Hepatocyte (in vitro differentiated cells): ENCODE data around the gene PRKAG2. TPM values are rescaled to one million over a fixed set of nuclear protein-coding genes. Genes with fewer than 3 reads are reported as not detected.

ENCODE experiments used
- DNase-seq: peaks from one replicate; pipeline ENCODE4 v3.0.0-alpha.2; 2016; ENCODE audit warnings: low spot score
- H2AFZ ChIP-seq: fragments of 200-600 bp; sonication (generic); 2 replicates; pipeline ENCODE4 v1.6.0; 2016; ENCODE audit warnings: antibody characterized with exemption, mild to moderate bottlenecking
- H3K27ac ChIP-seq: fragments of 200-600 bp; sonication (generic); 2 replicates; pipeline ENCODE4 v1.5.1; 2016; ENCODE audit warnings: mild to moderate bottlenecking
- H3K27me3 ChIP-seq: fragments of 200-600 bp; sonication (generic); 2 replicates; pipeline ENCODE4 v1.6.1; 2016
- H3K36me3 ChIP-seq: fragments of 200-600 bp; sonication (generic); replicated peaks from 2 replicates; pipeline ENCODE4 v1.5.1; 2016; ENCODE audit warnings: low read depth; ENCODE audit not compliant: insufficient read depth
- H3K4me1 ChIP-seq: fragments of 200-600 bp; sonication (generic); 2 replicates; pipeline ENCODE4 v1.5.1; 2016; ENCODE audit warnings: mild to moderate bottlenecking, moderate library complexity; ENCODE audit not compliant: insufficient read depth
- H3K4me2 ChIP-seq: fragments of 200-600 bp; sonication (generic); 2 replicates; pipeline ENCODE4 v1.6.0; 2016
- H3K4me3 ChIP-seq: fragments of 200-600 bp; sonication (generic); 2 replicates; pipeline ENCODE4 v1.5.1; 2016; ENCODE audit warnings: mild to moderate bottlenecking
- H3K79me2 ChIP-seq: fragments of 200-600 bp; sonication (generic); 2 replicates; pipeline ENCODE4 v1.6.0; 2017; ENCODE audit warnings: mild to moderate bottlenecking
- H3K9me2 ChIP-seq: fragments of 200-600 bp; sonication (generic); replicated peaks from 2 replicates; pipeline ENCODE4 v1.6.0; 2017; ENCODE audit warnings: mild to moderate bottlenecking; ENCODE audit not compliant: insufficient read depth
- H3K9me3 ChIP-seq: fragments of 200-600 bp; sonication (generic); 2 replicates; pipeline ENCODE4 v1.5.1; 2016; ENCODE audit warnings: low read depth, mild to moderate bottlenecking
- H4K20me1 ChIP-seq: fragments of 200-600 bp; sonication (generic); 2 replicates; pipeline ENCODE4 v1.6.0; 2016; ENCODE audit warnings: mild to moderate bottlenecking; ENCODE audit not compliant: insufficient read depth, poor library complexity, severe bottlenecking
- EZH2 ChIP-seq: fragments of 200-600 bp; sonication (generic); IDR thresholded peaks from 2 replicates; pipeline ENCODE4 v1.6.1; 2016; ENCODE audit warnings: antibody characterized with exemption, mild to moderate bottlenecking, borderline replicate concordance
- EZH2phosphoT487 ChIP-seq: fragments of 200-600 bp; sonication (generic); IDR thresholded peaks from one replicate; pipeline ENCODE4 v1.6.1; 2018; ENCODE audit warnings: antibody characterized with exemption, mild to moderate bottlenecking, low read depth, moderate library complexity; ENCODE audit not compliant: unreplicated experiment, severe bottlenecking
- WGBS: methylation state at CpG from one replicate; pipeline ENCODE4 v1.1.6; 2016; ENCODE audit warnings: low lambda C conversion rate; ENCODE audit errors: missing lambda C conversion rate; 5-methylcytosine and 5-hydroxymethylcytosine counted together
- polyA plus RNA-seq: library from polyadenylated mRNA; unstranded; fragments of >200 nt; fragmentation: Nextera tagmentation; extraction: Ambion mirVana; gene quantifications from 2 replicates; pipeline ENCODE4 v1.2.1, GENCODE V29; 2016
- total RNA-seq: library from RNA; depleted of rRNA; stranded (reverse); fragments of >200 nt; gene quantifications from 2 replicates; pipeline ENCODE4 v1.2.3, GENCODE V29; 2014
- TF ChIP-seq, protein P1 (sequence below): fragments of 200-600 bp; sonication (generic); IDR thresholded peaks from 2 replicates; pipeline ENCODE4 v1.5.1; 2016; ENCODE audit warnings: antibody characterized with exemption, mild to moderate bottlenecking; ENCODE audit not compliant: poor library complexity

Gene PRKAG2
- total and polyA plus RNA-seq, 2 experiments from 2014 or later: 17.8 to 23.4 TPM

DNA sequence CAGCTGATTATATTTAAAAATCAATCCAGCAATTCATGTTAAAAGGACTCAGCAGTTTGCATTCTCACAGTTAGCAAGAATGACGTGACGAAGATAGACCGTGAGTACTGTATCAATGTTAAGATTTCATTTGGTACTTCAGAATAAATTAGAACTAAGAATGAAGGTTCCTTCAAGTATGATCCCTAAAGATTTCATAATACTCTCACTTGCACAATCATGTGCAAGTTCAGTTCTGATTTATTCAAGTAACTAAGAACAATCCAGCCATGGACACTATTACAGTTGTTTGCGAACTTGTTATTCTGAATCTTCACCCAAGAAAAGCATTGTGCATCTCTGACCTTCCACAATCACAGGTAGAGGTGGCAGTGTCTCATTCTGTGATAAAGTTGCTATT is 365.0 kb downstream of the PRKAG2 start:
- no peak for DNase-seq
- peaks cover 99% of the 10 kb centered on the region for H4K20me1 ChIP-seq
- peaks cover 2% of the 10 kb centered on the region for H3K4me1 ChIP-seq
- 96% methylated on average over 4 of the region's 4 CpGs for WGBS
- no peak overlapping the region for H3K4me2 ChIP-seq
- H3K9me3 ChIP-seq: no peaks in the 10 kb centered on the region
- no peak overlapping the region for H3K27ac ChIP-seq
- TF ChIP-seq, protein P1, sequence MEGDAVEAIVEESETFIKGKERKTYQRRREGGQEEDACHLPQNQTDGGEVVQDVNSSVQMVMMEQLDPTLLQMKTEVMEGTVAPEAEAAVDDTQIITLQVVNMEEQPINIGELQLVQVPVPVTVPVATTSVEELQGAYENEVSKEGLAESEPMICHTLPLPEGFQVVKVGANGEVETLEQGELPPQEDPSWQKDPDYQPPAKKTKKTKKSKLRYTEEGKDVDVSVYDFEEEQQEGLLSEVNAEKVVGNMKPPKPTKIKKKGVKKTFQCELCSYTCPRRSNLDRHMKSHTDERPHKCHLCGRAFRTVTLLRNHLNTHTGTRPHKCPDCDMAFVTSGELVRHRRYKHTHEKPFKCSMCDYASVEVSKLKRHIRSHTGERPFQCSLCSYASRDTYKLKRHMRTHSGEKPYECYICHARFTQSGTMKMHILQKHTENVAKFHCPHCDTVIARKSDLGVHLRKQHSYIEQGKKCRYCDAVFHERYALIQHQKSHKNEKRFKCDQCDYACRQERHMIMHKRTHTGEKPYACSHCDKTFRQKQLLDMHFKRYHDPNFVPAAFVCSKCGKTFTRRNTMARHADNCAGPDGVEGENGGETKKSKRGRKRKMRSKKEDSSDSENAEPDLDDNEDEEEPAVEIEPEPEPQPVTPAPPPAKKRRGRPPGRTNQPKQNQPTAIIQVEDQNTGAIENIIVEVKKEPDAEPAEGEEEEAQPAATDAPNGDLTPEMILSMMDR: no peak
- no peak for TF ChIP-seq EZH2phosphoT487
- TF ChIP-seq EZH2: no peak
- H2AFZ ChIP-seq: no peak overlapping the region
- H3K9me2 ChIP-seq: no peaks in the 10 kb centered on the region
- H3K79me2 ChIP-seq: peaks cover 100% of the 10 kb centered on the region
- no peaks in the 10 kb centered on the region for H3K27me3 ChIP-seq
- H3K4me3 ChIP-seq: no peak overlapping the region
- H3K36me3 ChIP-seq: no peaks in the 10 kb centered on the region

GRCh38 chr7:151511270-151511669 is 365.6 kb downstream of the PRKAG2 start:
- TF ChIP-seq EZH2: no peak
- TF ChIP-seq EZH2phosphoT487: no peak
- TF ChIP-seq, protein P1: no peak
- 85% methylated on average over 4 of the region's 4 CpGs for WGBS

GRCh38 chr7:151509670-151510333 is 367.1 kb downstream of the PRKAG2 start:
- TF ChIP-seq EZH2 (no peak), EZH2phosphoT487 (no peak)
- TF ChIP-seq, protein P1: no peak
- Histone ChIP-seq H3K4me3 (no peak overlapping the region), H3K27me3 (no peaks in the 10 kb centered on the region), H4K20me1 (peaks cover 99% of the 10 kb centered on the region), H3K9me3 (no peaks in the 10 kb centered on the region), H3K4me1 (no peaks in the 10 kb centered on the region), H3K27ac (no peak overlapping the region), H3K79me2 (peaks cover 100% of the 10 kb centered on the region), H2AFZ (no peak overlapping the region), H3K9me2 (no peaks in the 10 kb centered on the region), H3K4me2 (no peak overlapping the region), H3K36me3 (no peaks in the 10 kb centered on the region)
- no peak for DNase-seq
- 84% methylated on average over 5 of the region's 5 CpGs for WGBS

More at GRCh38 chr7:151511270-151511669, 365.6 kb downstream of the PRKAG2 start:
- no peaks in the 10 kb centered on the region for H3K9me2 ChIP-seq
- peaks cover 2% of the 10 kb centered on the region for H3K4me1 ChIP-seq
- peaks cover 100% of the 10 kb centered on the region for H3K79me2 ChIP-seq
- H3K27me3 ChIP-seq: no peaks in the 10 kb centered on the region
- no peaks in the 10 kb centered on the region for H3K9me3 ChIP-seq
- H4K20me1 ChIP-seq: peaks cover 99% of the 10 kb centered on the region
- no peak overlapping the region for H2AFZ ChIP-seq
- no peak overlapping the region for H3K4me3 ChIP-seq
- DNase-seq: no peak
- no peak overlapping the region for H3K27ac ChIP-seq
- H3K36me3 ChIP-seq: no peaks in the 10 kb centered on the region
- no peak overlapping the region for H3K4me2 ChIP-seq
